Natural killer cell treated with Interleukin-12 subunit alpha and Interleukin-12 subunit beta and Interleukin-15 and Interleukin-18, amount 100 ng/mL, for 72 hours (primary cell): Measurements from ENCODE around the gene TNIK. TPM values are rescaled to one million over a fixed set of nuclear protein-coding genes. Genes with fewer than 3 reads are reported as not detected.

Experiments
- ATAC-seq, 2 donors: fragments of 150-1000 bp; cut with Tn5 transposase in 1 of 2; sonication (Bioruptor Pico), chemical (Tn5 transposase) in 1 of 2; 2 replicates each; pipeline ENCODE4 v1.10.0; 2021
- DNase-seq: peaks from one replicate; pipeline ENCODE4 v3.0.0; 2022; ENCODE audit warnings: low spot score
- H3K27ac Mint-ChIP-seq, 2 donors: 1 replicate in 1 of 2; 2 replicates in 1 of 2; pipeline ENCODE4 v1.8.0; 2022; ENCODE audit warnings: mixed read lengths in 2 of 2, mild to moderate bottlenecking in 1 of 2, moderate library complexity in 1 of 2
- H3K27me3 Mint-ChIP-seq, 2 donors: 1 replicate in 1 of 2; 2 replicates in 1 of 2; pipeline ENCODE4 v1.8.0; 2022; ENCODE audit warnings: mixed read lengths in 2 of 2
- H3K36me3 Mint-ChIP-seq: one replicate; pipeline ENCODE4 v1.8.0; 2022; ENCODE audit warnings: mixed read lengths
- H3K4me1 Mint-ChIP-seq, 2 donors: 1 replicate in 1 of 2; 2 replicates in 1 of 2; pipeline ENCODE4 v1.8.0; 2022; ENCODE audit warnings: low read depth in 2 of 2, mixed read lengths in 2 of 2, mild to moderate bottlenecking in 1 of 2
- H3K4me3 Mint-ChIP-seq: one replicate; pipeline ENCODE4 v1.8.0; 2022; ENCODE audit warnings: mixed read lengths
- H3K9me3 Mint-ChIP-seq: 2 replicates; pipeline ENCODE4 v1.8.0; 2022; ENCODE audit warnings: mixed read lengths
- total RNA-seq, 2 donors: library from RNA; stranded (reverse); gene quantifications; one replicate each; pipeline ENCODE4 v1.2.3, GENCODE V29; 2022

The TNIK gene
- total RNA-seq, 2 donors from 2014 or later = 44.3 to 48.5 TPM

DNA sequence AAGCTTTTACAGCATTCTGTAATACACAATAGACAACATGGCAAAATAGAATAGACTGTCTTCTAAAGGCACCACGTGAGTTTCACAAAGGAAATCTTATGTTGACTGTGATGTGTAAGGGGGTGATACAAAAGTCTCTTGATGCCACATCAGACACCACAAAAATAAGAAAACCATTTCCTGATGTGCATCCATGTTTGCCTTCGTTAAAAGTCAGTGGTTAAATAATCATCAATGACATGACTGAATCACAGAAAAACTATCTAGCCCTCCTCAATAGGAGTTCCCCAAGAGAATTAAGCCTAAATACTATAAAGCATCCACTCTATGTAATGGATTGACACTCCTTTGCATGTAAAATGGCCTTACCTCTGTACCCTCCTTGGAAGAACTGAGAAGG is 235.0 kb downstream of the TNIK start:
- peaks cover 36 to 41% of the 10 kb centered on the region in 2 donors for H3K4me1 Mint-ChIP-seq

DNA sequence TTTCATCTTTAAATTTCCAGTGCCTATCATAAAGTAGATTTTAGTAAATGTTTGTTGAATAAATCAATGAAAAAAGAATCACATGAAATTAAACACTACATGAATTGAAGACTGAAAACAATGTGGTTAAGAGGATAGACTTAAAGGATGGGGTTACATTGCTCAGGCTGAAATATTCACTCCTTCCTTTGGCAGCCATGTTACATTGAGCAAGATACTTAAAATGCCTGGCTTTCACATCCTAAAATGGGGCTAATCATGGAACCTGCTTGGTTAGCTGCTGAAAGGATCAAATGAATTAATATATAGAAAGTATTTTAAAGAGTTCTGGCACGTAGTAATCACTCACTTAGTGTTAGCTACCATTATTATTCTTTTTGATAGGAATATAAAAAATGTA is 236.8 kb downstream of the TNIK start:
- H3K4me1 Mint-ChIP-seq = peaks cover 33 to 37% of the 10 kb centered on the region in 2 donors
- DNase-seq (no peak), ATAC-seq (no peak)
- no peaks in the 10 kb centered on the region for H3K27me3 Mint-ChIP-seq
- no peaks in the 10 kb centered on the region for H3K9me3 Mint-ChIP-seq
- no peak overlapping the region for H3K27ac Mint-ChIP-seq
- peaks cover 19% of the 10 kb centered on the region for H3K36me3 Mint-ChIP-seq
- no peak overlapping the region for H3K4me3 Mint-ChIP-seq

More for the DNA sequence above, 235.0 kb downstream of the TNIK start:
- no peak for DNase-seq
- peak overlapping the region; percentile 65 to 82 for H3K27ac Mint-ChIP-seq
- H3K27me3 Mint-ChIP-seq = no peaks in the 10 kb centered on the region
- peak; percentile 63 to 88 for ATAC-seq
- H3K4me3 Mint-ChIP-seq = peak overlapping the region; percentile 33
- peaks cover 19% of the 10 kb centered on the region for H3K36me3 Mint-ChIP-seq
- no peaks in the 10 kb centered on the region for H3K9me3 Mint-ChIP-seq

- Mint-ChIP-seq H3K27me3 (no peaks in the 10 kb centered on the region), H3K4me3 (no peak overlapping the region), H3K36me3 (peaks cover 16% of the 10 kb centered on the region), H3K9me3 (no peaks in the 10 kb centered on the region), H3K4me1 (peaks cover 36 to 37% of the 10 kb centered on the region in 2 donors), H3K27ac (no peak overlapping the region)
- DNase-seq (no peak), ATAC-seq (no peak)
These were observed 237.2 kb downstream of the TNIK start for GRCh38 chr3:171222995-171223394.

DNA sequence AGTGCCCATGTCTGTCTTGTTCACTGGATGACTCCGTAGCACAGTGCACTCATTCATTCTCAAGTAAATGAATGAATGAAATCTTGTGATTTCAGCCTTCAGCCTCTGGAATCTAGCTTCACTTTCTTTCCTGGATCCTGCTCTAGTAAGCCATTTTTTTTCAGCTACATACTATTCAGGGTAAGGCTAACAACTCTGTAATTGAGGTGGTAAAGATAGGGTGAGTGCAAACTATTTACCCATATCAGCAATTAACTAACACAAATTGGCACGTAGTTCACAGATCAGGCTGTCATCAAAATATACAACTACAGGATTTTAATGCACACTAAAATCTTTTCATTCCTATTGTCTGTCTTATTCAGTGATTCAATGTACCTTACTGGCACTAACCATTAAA is 238.6 kb downstream of the TNIK start:
- H3K9me3 Mint-ChIP-seq = no peaks in the 10 kb centered on the region
- no peaks in the 10 kb centered on the region for H3K27me3 Mint-ChIP-seq
- no peak overlapping the region for H3K4me3 Mint-ChIP-seq
- H3K36me3 Mint-ChIP-seq = peaks cover 13% of the 10 kb centered on the region
- DNase-seq (no peak), ATAC-seq (no peak)
- H3K4me1 Mint-ChIP-seq = peaks cover 42 to 48% of the 10 kb centered on the region in 2 donors
- peak overlapping the region in 1 of 2 donors; percentile 9 for H3K27ac Mint-ChIP-seq

- Mint-ChIP-seq H3K27ac (peak overlapping the region in 1 of 2 donors; percentile 9), H3K9me3 (no peaks in the 10 kb centered on the region), H3K4me1 (peaks cover 40 to 45% of the 10 kb centered on the region in 2 donors), H3K27me3 (no peaks in the 10 kb centered on the region), H3K4me3 (no peak overlapping the region), H3K36me3 (peaks cover 9% of the 10 kb centered on the region)
- DNase-seq = no peak
- ATAC-seq = no peak
These were observed 239.1 kb downstream of the TNIK start for GRCh38 chr3:171221104-171221503.

DNA sequence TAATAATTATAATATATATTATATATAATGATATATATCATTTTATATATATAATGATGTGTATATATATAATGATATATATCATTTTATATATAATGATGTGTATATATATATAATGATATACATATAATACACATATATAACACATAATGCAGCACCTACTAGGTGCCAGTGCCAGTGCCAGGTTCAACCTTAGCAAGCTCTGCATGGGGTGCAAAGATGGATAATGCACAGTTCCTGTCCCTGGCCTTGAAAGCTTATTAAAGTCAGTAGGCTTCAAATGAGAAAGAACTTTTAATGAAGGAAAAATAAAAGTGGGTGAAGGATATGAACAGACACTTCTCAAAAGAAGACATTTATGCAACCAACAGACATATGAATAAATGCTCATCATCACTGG is 240.9 kb downstream of the TNIK start:
- ATAC-seq (no peak), DNase-seq (no peak)
- H3K4me3 Mint-ChIP-seq = no peak overlapping the region
- H3K36me3 Mint-ChIP-seq = no peaks in the 10 kb centered on the region
- H3K4me1 Mint-ChIP-seq = peaks cover 29 to 37% of the 10 kb centered on the region in 2 donors
- H3K9me3 Mint-ChIP-seq = no peaks in the 10 kb centered on the region
- no peaks in the 10 kb centered on the region for H3K27me3 Mint-ChIP-seq
- no peak overlapping the region for H3K27ac Mint-ChIP-seq

GRCh38 chr3:171218069-171218468 is 242.1 kb downstream of the TNIK start:
- H3K36me3 Mint-ChIP-seq = no peaks in the 10 kb centered on the region
- H3K27me3 Mint-ChIP-seq = no peaks in the 10 kb centered on the region
- no peak for ATAC-seq
- no peak for DNase-seq
- H3K4me1 Mint-ChIP-seq = peaks cover 29 to 32% of the 10 kb centered on the region in 2 donors
- H3K27ac Mint-ChIP-seq = no peak overlapping the region
- H3K9me3 Mint-ChIP-seq = no peaks in the 10 kb centered on the region
- no peak overlapping the region for H3K4me3 Mint-ChIP-seq

DNA sequence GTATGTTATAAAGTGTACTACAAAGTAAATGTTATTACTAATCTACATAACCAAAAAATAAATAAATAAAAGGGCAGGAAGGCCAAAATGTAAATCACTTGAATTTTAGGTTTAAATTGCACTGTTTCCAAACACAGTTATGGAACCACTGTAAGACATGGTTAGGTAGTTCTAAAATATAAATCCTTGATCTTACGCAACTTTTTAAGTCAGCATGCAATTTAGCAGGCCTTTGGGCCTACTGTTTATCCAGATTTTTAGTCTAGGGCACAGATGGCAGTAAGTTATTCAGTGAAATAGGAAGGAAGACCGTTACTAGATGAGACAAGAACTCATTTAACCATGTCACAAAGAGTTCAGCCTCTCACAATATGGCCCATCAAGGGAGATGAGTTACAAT is 246.3 kb downstream of the TNIK start:
- peaks cover 33 to 34% of the 10 kb centered on the region in 2 donors for H3K4me1 Mint-ChIP-seq
- peak overlapping the region in 1 of 2 donors; percentile 23 for H3K27ac Mint-ChIP-seq
- peaks cover 18% of the 10 kb centered on the region for H3K36me3 Mint-ChIP-seq
- H3K9me3 Mint-ChIP-seq = no peaks in the 10 kb centered on the region
- H3K4me3 Mint-ChIP-seq = no peak overlapping the region
- DNase-seq (no peak), ATAC-seq (no peak)
- H3K27me3 Mint-ChIP-seq = no peaks in the 10 kb centered on the region

- H3K36me3 Mint-ChIP-seq = peaks cover 22% of the 10 kb centered on the region
- H3K4me1 Mint-ChIP-seq = peaks cover 34 to 35% of the 10 kb centered on the region in 2 donors
- H3K27me3 Mint-ChIP-seq = no peaks in the 10 kb centered on the region
- H3K9me3 Mint-ChIP-seq = no peaks in the 10 kb centered on the region
- ATAC-seq (no peak), DNase-seq (no peak)
- H3K4me3 Mint-ChIP-seq = no peak overlapping the region
- no peak overlapping the region for H3K27ac Mint-ChIP-seq
These were observed 247.0 kb downstream of the TNIK start for GRCh38 chr3:171213178-171213577.

DNA sequence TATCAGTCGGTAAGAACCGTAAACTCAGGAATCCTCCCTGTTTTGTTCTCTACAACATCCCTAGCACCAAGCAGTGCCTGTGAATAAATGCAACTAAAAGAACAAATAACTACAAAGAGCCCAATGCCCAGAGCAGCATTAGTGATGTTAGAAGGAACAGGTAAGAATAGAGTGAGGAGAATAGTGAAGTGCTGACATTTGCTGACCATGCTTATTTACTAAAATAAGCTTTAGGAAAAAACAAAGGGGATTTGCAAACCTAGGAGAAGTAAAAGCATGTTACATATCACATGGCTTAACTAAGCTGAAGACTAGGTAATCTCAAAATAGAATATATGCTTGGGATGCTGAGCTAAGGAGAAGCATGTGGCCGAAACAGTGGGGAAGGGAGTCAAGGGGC is 247.6 kb downstream of the TNIK start:
- Mint-ChIP-seq H3K4me3 (no peak overlapping the region), H3K9me3 (no peaks in the 10 kb centered on the region), H3K27me3 (no peaks in the 10 kb centered on the region), H3K4me1 (peaks cover 30% of the 10 kb centered on the region in 2 donors), H3K27ac (peak overlapping the region in 1 of 2 donors; percentile 1), H3K36me3 (peaks cover 22% of the 10 kb centered on the region)
- ATAC-seq (no peak), DNase-seq (no peak)

DNA sequence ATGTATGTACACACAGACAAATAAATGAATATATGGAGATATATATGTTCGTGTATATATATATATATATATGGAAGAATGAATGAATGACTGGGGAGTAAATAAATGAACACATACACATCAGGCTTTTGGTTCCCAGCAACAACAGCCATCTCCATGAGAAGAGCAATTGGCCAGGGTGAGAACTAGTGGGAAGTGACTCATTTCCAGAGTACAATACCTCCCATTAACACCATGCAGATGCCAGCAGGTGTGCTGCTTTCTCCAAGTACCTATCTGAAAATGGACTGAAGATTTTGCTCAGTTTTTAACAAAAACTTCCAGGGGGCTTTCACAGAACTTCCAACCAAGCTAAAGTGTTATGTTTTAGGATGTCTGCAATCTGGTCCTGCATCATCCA is 253.9 kb downstream of the TNIK start:
- Mint-ChIP-seq H3K27ac (no peak overlapping the region), H3K4me1 (peaks cover 12 to 17% of the 10 kb centered on the region in 2 donors)

GRCh38 chr3:171204942-171205341 is 255.3 kb downstream of the TNIK start:
- H3K27me3 Mint-ChIP-seq = no peaks in the 10 kb centered on the region
- H3K9me3 Mint-ChIP-seq = no peaks in the 10 kb centered on the region
- DNase-seq (no peak), ATAC-seq (no peak)
- no peak overlapping the region for H3K4me3 Mint-ChIP-seq
- H3K36me3 Mint-ChIP-seq = peaks cover 9% of the 10 kb centered on the region
- peaks cover 15 to 17% of the 10 kb centered on the region in 2 donors for H3K4me1 Mint-ChIP-seq
- H3K27ac Mint-ChIP-seq = peak overlapping the region in 1 of 2 donors; percentile 53

More for the DNA sequence above, 253.9 kb downstream of the TNIK start:
- ATAC-seq = no peak
- no peak for DNase-seq
- H3K27me3 Mint-ChIP-seq = no peaks in the 10 kb centered on the region
- H3K4me3 Mint-ChIP-seq = no peak overlapping the region
- H3K36me3 Mint-ChIP-seq = peaks cover 21% of the 10 kb centered on the region
- H3K9me3 Mint-ChIP-seq = no peaks in the 10 kb centered on the region

GRCh38 chr3:171201825-171202224 is 258.4 kb downstream of the TNIK start:
- ATAC-seq (no peak), DNase-seq (no peak)
- H3K27ac Mint-ChIP-seq = no peak overlapping the region
- peaks cover 15% of the 10 kb centered on the region for H3K36me3 Mint-ChIP-seq
- H3K4me1 Mint-ChIP-seq = peaks cover 29 to 33% of the 10 kb centered on the region in 2 donors
- H3K27me3 Mint-ChIP-seq = no peaks in the 10 kb centered on the region
- peaks cover 3% of the 10 kb centered on the region for H3K9me3 Mint-ChIP-seq
- no peak overlapping the region for H3K4me3 Mint-ChIP-seq

DNA sequence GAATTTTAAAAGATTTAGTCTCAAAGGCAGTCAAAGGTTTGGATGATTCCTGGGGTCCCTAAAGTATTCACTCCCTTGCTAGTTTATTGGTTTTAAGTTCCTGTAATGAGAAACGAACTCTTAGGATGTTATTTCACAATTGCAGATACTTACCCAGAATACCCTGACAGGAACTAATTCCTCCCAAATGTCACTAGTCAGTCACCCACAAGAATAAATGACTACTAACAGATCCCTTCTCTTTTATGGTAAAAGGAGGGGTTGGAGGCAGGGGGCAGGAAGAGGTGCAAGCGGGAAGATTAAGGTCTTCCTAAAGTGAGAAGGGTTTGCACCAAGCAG is 259.5 kb downstream of the TNIK start:
- Mint-ChIP-seq H3K9me3 (peaks cover 3% of the 10 kb centered on the region), H3K27ac (no peak overlapping the region), H3K36me3 (peaks cover 17% of the 10 kb centered on the region), H3K4me3 (no peak overlapping the region), H3K4me1 (peaks cover 23 to 34% of the 10 kb centered on the region in 2 donors), H3K27me3 (no peaks in the 10 kb centered on the region)
- ATAC-seq (no peak), DNase-seq (no peak)

DNA sequence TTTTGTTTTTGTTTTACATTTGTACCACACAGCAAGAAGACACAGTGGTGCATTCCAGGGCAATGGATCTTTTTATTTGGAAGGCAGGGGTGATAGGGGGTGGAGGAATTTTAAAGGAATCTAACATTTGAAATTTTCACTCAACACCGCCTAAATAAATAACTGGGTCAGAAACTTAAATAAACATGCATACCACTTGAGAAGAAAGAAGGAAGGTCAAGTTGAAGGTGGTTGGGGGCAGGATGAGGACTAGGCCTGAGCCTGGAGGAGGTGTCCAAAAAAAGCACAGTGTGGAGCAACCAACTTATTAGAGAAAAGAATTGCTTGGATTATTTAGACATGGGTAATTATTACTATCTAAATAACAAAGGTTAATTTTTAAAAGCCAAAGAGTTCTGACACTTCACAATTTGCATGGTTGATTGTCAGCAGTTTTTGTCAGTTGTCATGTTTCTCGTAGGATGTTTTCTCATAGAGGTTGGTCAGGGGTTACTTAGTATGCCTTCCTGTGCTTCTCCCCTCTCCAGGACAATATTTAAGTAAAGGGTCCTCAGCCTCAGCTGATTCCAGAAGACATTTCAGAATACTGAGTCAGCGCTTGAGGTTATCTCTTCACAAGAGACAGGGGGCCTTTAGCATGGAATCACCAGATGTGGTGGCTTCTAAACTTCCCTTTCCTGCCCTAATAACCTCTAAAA is 260.0 kb downstream of the TNIK start:
- Mint-ChIP-seq H3K4me1 (peaks cover 23 to 31% of the 10 kb centered on the region in 2 donors), H3K36me3 (peaks cover 19% of the 10 kb centered on the region), H3K27me3 (no peaks in the 10 kb centered on the region), H3K4me3 (no peak overlapping the region), H3K9me3 (peaks cover 3% of the 10 kb centered on the region), H3K27ac (peak overlapping the region in 1 of 2 donors; percentile 55)
- no peak for DNase-seq
- ATAC-seq = no peak
